Measurements from ENCODE around the gene SMIM24.
"Not testable (repeated sequence)": the region's sequence is repeated elsewhere in the genome, so short reads cannot be mapped to it uniquely, and the experiment has no call there.

Gene SMIM24

GRCh38 chr19:3455960-3456601 is 24.2 kb downstream of the SMIM24 start:
- DNase-seq (ENCODE audit: low spot score): no peak

- DNase-seq (ENCODE audit: low spot score): no peak
These were observed 24.9 kb downstream of the SMIM24 start for GRCh38 chr19:3455393-3455955.

- DNase-seq (ENCODE audit: low spot score): no peak
These were observed 25.5 kb downstream of the SMIM24 start for GRCh38 chr19:3454656-3455392.

GRCh38 chr19:3453840-3454239 is 26.5 kb downstream of the SMIM24 start:
- no peak for DNase-seq (ENCODE audit: low spot score)

DNA sequence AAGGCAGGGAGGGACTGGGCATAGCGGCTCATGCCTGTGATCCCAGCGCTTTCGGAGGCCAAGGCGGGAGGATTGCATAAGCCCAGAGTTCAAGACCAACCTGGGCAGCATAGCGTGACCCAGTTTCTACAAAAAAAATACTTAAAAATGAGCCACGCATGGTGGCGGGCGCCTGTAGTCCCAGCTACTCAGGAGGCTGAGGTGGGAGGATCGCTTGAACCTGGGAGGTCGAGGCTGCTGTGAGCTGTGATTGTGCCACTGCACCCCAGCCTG is 27.4 kb downstream of the SMIM24 start:
- not testable (repeated sequence) for DNase-seq (ENCODE audit: low spot score)

GRCh38 chr19:3452171-3452941 is 28.0 kb downstream of the SMIM24 start:
- DNase-seq (ENCODE audit: low spot score): no peak

DNA sequence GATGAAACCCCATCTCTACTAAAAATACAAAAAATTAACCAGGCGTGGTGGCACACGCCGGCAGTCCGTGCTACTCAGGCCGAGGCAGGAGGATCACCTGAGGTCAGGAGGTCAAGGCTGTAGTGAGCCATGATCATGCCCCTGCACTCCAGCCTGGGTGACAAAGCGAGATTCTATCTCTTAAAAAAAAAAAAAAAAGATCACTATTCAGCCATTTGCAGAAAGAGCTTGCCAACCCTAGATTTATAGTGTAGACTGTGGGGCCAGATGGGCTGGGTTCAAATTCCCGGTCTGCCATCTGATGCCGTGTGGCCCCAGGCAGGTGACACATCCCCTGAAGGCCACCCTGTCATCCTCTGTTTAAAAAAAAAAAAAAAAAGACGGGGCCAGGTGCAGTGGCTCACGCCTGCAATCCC is 28.9 kb downstream of the SMIM24 start:
- no peak for DNase-seq (ENCODE audit: low spot score)

GRCh38 chr19:3450796-3451411 is 29.4 kb downstream of the SMIM24 start:
- no peak for DNase-seq (ENCODE audit: low spot score)

DNA sequence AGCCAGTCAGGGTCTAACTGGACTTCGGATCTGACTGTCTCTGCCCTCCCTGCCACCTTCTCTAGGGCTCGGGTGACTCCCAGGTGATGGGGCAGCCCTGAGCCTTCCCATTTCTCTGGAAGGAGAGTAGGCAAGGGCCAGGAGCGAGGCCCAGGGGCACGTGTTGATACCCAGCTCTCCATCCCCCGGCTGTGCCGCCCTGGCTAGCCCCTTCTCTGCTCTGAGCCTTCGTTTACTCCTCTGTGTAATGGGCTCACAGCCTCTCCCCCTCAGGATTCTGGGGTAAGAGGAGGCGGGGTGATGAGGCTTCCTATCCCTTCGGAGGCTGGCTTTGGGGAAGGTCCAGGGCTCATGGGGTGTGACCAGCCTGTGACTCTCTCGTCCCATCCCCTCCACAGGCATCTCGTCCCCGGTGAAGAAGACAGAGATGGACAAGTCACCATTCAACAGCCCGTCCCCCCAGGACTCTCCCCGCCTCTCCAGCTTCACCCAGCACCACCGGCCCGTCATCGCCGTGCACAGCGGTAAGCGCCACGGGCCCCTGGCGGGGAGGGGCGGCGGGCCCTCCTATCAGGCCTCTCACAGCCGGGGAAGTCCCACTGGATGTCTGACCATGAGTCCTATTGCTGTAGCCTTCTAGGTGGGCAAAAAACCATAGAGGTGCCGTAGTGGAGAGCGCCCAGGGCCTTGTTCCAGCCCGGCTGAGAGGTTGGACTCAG is 31.6 kb downstream of the SMIM24 start:
- DNase-seq (ENCODE audit: low spot score): no peak

DNA sequence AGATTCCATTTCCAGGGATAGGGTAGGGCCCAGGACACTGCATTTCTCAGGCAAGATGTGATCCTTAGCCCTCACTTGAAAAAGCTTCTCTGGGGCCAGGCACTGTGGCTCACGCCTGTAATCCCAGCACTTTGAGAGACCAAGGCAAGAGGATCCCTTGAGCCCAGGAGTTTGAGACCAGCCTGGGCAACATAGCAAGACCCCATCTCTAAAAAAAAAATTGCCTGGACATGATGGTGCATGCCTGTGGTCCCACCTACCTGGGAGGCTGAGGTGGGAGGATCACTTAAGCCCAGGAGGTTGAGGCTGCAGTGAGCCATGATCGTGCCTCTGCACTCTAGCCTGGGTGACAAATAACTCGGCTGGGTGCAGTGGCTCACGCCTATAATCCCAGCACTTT is 33.7 kb downstream of the SMIM24 start:
- not testable (repeated sequence) for DNase-seq (ENCODE audit: low spot score)

GRCh38 chr19:3444695-3445234 is 35.6 kb downstream of the SMIM24 start:
- DNase-seq (ENCODE audit: low spot score): no peak

DNA sequence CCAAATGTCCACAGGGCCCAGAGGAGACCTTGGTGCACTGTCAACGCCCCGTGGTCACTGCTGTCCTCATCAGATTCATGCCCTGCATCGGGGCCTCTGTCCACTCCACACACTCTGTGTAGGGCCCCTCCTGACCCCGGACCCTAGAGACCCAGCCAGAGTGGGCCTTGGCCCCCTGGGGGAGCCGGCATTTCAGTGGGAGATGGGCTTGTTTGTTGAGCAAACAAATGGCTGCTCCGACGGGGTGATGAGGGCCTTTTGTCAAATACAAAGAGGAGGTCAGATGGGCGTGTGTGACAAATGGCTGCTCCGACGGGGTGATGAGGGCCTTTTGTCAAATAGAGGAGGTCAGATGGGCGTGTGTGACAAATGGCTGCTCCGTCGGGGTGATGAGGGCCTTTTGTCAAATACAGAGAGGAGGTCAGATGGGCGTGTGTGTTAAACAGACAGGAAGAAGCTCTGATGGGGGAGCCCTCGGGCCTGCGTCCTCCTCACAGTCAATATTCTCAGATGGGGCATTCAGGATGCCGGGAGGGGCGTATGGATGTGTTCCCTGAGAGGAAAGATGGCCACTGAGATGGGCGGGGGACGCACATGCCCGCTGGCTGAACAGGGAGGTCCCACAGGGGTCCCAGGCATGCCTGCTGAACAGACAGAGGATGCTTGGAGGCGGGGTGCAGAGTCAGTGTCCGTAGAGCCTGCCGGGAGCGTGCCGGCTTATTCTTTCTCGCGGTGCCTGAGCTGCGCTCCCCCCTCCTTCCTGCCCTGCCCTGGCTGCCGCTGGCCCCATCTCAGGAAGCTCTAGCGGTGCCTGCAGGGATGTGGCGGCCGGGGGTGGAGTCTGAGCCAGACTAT is 36.3 kb downstream of the SMIM24 start:
- DNase-seq (ENCODE audit: low spot score): no peak

DNA sequence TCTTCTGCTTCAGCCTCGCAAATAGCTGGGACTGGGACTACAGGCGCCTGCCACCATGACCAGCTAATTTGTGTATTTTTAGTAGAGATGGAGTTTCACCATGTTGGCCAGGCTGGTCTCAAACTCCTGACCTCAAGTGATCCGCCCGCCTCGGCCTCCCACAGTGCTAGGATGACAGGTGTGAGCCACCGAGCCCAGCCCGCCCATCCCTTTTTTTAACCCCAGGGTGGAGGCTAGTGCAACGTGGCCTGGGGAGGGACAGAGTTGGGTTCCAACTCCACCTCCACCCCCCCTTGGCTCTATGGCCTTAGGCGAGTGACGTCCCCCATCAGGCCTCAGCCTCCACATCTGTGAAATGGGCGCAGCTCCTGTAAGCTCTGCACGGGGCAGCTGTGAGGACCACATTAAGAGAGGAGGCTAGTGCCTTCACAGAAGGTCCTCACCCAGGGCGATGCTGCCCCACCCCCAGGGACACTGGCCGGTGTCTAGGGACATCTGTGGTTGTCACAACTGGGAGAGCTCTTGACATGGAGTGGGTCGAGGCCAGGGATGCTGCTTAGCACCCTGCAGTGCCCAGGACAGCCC is 37.7 kb downstream of the SMIM24 start:
- no peak for DNase-seq (ENCODE audit: low spot score)

DNA sequence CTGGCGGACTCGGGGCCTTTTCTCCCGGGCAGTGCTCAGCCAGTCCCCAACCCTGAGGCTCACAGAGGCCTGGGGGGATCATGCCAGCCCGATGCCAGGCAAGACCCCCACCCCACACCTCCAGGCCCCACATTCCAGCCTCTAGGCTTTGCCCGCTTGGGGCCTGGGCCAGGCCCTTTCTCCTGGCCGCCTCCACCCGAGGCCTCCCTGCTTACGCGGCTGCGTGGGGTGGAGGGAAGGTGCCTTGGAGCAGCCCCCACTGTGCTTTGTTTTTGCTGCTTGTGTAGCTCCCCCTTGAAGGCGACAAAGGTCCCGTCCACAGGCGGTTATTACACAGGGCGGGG is 38.4 kb downstream of the SMIM24 start:
- no peak for DNase-seq (ENCODE audit: low spot score)

GRCh38 chr19:3441089-3441985 is 39.0 kb downstream of the SMIM24 start:
- DNase-seq (ENCODE audit: low spot score): no peak

DNA sequence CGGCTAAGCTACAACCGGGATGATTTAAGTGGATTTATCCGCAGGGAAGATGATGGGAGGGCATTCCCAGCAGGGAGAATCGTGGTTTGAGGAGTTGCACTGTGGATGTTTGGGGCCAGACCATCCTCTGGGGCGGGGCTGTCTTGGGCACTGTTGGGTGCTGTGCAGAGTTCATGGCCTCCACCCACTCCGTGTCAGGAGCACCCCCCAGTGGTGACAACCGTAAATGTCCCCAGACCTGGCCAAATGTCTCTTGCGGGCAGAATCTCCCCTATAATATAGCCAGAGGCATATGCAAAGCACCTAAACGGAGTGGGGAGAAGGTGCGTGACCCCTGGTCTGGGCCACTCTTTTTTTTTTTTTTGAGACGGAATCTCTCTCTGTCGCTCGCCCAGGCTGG is 40.2 kb downstream of the SMIM24 start:
- no peak for DNase-seq (ENCODE audit: low spot score)

GRCh38 chr19:3434630-3435553 is 45.4 kb downstream of the SMIM24 start:
- peak; percentile 90 for DNase-seq (ENCODE audit: low spot score)
